GM19468 (cell line): ENCODE data around the gene UCHL1.
"Not testable (repeated sequence)": the region's sequence is repeated elsewhere in the genome, so short reads cannot be mapped to it uniquely, and the experiment has no call there.

Source experiments
- ATAC-seq: cut with Tn5 transposase; IDR thresholded peaks from one replicate; pipeline ENCODE4 v1.9.1; 2021; ENCODE audit warnings: mild to moderate bottlenecking, moderate library complexity, moderate number of reproducible peaks; ENCODE audit not compliant: unreplicated experiment; ENCODE audit errors: extremely low read depth

The UCHL1 gene

DNA sequence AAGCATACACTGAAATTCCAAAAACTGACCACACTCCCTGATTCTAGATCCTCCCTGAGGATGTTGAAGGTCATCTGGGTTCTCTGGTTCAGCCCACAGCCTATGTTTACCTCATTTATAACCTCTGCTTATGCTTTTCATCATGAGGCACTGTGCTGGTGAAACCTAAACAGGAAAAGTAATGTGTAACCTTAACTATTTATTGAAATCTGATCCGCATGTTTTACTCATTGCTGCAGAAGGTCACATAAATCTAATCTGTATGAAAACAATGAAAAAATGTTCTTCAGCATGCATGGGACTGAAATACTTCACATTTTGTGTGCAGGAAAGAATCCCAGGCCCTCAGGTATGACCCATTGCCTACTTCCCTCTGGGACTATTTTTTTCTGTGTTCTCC, 30.3 kb downstream of the UCHL1 start:
- ATAC-seq = no peak

DNA sequence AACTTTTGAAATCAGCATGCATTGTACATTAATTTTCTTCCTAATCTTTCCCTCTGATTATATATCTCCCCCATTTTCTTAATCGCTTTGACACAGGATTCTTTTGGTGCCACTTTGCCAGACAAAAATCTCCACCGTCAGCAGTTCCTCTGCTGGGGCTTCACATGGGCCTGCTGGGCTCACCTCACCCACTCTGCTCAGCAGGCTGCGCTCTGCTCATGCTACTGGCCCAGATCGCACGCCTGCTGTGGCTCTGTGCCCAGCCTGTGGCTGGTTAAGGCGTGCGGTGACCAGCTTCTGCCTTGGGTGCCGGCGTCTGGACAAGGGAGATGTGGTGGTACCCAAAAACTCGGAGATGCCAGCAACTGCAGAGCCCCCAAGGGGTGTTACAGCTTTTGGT, 31.1 kb downstream of the UCHL1 start:
- no peak for ATAC-seq

DNA sequence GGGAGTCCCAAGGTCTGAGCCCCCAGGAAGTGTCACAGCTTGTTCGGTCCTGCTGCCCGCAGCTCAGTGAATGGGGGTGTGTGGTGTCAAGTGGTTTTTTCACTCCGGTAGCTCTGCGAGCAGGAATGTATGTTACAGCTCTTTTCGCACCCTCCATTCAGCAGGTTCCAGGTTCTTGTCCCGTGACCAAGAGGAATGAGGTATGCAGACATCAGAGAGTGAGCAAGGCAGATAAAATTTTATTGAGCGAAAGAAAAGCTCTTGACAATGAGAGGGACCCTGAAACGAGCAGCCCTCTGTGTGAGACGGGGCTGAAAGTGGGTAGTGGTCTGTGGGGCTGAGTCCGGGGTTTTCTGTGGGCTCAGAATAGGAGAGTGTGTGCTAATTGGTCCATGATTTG, 31.5 kb downstream of the UCHL1 start:
- ATAC-seq = no peak

DNA sequence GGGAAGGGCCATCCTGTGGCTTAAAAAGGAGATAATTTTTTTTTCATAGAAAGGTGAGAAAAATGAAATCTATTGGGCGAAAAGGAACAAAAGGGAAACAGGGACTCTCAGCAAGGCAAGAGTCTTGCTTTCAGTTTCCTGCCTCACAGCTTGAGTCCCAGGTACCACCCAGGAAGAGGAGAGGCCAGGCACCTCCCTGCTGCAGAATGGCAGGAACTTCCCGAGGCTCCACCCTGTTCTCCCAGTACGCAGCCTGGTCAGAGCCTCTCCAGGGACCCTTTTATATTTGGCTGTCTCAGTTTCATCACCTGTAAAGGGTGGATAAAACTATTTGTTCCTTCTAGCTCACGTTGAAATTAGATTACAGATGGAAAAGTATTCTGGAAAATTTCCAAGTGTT, 33.8 kb downstream of the UCHL1 start:
- ATAC-seq = no peak

DNA sequence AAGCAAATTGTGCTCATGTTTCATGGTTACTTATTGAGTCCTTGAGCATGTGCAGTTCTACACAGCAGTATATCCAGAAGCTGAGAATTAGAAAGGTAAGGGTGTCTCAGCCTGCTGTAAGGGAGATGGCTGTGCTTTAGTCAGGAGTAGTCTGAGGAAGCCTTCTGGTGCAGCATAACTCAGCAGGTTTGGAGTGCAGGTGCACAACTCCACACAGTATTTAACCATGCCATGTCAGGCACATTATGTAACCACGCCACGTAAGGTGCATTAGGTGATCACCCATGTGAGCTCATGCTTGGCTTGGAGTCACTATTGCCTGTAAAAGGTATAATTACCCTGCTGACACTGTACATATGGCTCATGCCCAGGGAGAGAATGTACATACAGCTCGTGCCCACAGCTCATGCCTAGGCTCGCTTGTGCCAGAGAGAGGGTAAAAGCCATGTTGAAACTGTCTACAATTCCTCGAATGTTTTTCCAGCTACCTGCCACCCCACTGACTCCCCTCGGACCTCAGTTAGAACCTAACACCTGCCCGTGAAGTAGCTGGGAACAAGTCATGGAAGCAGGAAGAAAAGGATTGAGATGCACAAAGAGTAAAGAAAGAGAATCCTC, 37.8 kb downstream of the UCHL1 start:
- no peak for ATAC-seq

DNA sequence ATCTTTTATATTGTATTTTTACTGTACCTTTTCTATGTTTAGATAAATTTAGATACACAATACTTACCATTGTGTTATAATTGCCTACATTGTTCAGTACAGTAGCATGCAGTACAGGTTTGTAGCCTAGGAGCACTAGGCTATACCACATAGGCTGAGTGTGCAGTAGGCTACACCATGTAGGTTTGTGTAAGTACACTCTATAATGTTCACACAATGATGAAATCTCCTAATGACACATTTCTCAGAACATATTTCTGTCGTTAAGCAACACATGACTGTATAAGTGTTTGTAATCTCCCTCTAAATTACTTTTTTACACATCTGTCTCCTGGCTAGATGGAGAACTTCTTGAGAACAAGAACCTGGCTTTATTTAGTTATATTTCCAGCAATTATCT, 40.3 kb downstream of the UCHL1 start:
- ATAC-seq = no peak

DNA sequence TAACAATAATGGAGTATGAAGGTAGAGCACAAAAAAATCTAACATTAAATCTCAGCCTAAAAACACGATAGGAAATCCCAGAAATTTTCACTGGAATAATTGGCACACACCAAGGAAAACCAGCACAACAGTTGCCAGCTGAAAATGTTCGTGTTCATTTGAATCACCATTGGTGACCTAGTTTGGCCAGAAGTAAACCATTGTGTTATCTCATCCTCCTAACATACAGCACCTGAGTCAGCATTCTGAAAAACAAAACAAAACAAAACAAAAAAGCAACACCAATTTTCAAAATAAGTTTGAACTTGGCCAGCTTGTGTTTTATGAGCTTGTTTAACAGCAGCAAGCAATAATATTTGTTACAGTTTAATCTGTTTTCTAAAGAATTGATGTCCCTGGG, 41.1 kb downstream of the UCHL1 start:
- ATAC-seq = no peak

DNA sequence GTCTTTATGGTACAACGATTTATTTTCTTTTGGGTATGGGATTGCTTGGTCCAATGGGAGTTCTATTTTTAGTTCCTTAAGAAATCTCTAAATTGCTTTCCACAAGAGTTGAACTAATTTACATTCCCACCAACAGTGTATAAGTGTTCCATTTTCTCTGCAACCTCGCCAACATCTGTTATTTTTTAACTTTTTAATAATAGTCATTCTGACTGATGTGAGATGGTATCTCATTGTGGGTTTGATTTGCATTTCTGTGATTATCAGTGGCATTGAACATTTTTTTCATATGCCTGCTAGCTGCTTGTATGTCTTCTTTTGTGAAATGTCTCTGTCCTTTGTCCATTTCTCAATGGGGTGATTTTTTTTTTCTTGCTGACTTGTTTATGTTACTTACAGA, 42.8 kb downstream of the UCHL1 start:
- ATAC-seq = no peak

DNA sequence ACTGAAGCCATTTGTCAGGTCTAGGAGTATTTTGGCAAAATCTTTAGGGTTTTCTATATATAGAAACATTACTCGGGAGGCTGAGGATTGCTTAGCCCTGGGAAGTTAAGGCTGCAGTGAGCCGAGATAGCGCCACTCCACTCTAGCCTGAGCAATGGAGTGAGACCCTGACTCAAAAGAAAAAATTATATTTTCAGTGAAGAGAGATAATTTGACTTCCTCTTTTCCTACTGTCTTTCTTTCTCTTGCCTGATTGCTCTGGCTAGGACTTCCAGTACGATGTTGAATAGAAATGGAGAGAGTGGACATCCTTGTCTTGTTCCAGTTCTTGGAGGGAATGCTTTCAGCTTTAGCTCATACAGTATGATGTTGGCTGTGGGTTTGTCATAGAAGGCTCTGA, 44.4 kb downstream of the UCHL1 start:
- no peak for ATAC-seq

DNA sequence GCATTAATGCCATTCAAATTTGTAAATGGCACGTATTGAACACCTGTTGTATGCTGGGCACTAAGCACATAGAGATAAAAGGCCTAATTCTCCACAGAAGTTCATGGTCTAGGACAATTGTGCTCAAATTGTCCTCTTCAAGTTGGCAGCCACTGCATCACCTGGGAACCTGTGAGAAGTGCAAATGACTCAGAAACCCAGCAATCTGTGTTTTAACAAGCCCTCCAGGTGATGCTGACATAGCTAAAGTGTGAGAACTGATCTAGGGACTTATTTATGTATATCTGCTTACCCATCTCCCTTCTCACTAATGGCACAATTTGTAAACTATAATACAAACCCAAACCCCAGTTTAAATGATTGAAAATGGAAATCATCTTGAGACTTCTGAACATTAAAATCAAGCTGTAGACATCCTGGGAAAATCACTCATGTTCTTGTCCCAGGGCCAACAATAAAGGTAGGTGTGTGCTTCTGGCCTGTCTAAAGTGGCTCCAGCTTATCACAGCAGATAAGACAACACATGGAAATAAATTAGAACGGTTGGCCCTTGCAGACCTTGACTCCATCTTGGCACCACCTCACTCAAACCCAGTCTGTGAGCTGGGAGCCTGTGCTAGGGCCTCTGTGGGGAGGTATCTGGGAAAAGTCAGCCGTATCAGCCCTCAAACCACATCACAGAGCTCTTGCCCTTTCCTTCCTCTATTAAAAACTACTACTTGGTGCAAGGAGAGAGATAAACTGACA, 46.8 kb downstream of the UCHL1 start:
- no peak for ATAC-seq

DNA sequence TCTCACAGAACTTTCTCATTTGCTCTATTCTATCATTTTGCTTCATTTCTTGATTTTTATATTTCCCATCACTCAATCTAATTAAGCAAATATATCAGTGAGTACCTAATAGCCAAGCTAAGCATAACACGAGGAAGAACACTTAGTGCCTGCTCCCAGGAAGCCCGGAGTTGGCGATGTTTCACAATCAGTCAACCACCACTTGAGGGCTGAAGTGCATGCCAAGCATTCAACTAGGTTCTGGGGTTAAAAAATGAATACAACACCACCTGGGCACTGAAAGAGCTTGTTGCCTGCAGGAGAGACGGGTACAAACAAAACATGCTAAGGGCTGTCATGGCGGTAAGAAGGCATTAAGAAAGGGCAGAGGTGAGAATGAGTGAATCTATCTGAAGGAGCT, 47.5 kb downstream of the UCHL1 start:
- no peak for ATAC-seq

DNA sequence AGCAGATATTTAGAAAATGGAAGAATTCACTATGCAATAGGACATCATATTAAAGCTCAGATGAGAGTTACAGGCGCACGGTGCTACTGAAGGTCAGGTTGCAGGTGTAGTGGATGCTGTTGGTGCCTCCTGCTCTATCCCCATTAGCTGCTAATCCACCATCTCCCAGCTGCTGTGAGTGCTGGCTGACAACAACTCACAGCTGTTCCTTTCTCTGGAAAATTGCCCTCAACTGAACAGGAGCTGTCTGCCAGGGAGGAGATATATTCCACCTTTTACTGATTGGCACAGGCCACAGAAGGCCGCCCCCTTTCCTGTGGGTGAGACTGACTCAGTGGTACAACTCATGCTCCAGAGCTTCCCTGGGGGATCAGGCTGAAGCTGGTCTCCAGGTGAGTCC, 48.7 kb downstream of the UCHL1 start:
- no peak for ATAC-seq

DNA sequence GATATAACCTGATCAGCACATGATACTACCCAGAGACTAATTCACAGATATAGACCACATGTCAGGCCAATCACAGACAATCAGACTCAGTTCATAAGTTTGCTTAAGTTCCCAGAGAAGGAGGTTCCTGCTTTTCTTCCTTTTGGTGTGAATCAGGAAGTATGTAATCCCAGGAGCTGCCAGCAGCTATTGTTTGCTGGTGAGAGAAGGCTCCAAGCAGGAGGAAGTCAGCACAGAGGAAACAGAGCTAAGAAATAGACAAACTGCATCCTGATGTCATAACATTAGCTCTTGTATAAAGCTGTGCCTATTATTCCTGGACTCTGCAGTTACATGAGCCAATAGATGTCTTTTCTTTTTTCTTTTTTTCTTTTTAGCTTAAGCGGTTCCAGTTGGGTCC, 50.9 kb downstream of the UCHL1 start:
- no peak for ATAC-seq

DNA sequence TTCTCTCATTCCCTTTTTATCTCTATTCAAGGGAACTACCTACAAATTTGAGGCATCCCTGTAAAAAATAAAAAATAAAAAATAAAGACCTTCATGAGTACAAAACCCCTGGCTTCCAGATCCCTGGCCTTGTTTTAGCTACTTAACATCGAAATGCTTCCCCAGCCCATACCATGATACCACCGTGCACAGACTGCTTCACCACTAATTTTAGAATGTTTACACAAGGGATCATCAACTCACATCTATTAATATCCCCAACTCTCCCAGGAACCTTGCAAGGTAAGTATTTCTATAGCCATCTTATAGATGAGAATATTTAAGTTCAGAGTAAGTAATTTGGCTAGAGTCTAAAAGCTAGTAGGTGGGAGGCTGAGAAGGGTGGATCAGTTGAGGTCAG, 51.7 kb downstream of the UCHL1 start:
- no peak for ATAC-seq

DNA sequence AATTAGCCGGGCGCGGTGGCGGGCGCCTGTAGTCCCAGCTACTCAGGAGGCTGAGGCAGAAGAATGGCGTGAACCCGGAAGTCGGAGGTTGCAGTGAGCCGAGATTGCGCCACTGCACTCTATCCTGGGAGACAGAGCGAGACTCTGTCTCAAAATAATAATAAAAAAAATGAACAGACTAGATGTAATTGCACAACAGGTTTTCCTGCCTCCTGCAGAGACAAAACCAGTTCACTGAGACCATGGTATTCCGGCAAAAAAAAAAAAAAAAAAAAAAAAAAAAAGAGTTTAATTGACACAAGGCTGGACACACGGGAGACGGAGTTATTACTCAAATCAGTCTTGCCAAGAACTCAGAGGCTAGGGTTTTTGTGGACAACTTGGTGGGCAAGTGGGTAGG, 58.7 kb downstream of the UCHL1 start:
- not testable (repeated sequence) for ATAC-seq

DNA sequence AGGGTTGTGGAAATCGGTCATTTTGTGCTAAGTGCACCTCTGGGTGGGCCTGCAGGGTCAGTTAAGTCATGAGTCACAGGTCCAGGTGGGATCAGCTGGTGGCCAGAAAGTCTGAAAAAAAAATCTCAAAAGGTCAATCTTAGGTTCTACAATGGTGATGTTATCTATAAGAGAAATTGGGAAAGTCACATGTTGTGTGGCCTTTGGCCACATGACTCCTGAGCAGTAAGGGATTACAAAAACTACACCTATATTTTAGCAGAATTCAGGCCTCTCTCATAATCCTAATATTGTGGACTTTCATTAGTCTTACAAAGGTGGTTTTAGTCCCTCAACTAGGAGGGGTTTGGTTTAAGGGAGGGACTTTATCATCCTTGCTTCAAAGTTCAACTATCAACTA, 59.1 kb downstream of the UCHL1 start:
- ATAC-seq = no peak
